ENCODE data around the gene NME4. TPM values are rescaled to one million over a fixed set of nuclear protein-coding genes. Genes with fewer than 3 reads are reported as not detected.

The NME4 gene
- total RNA-seq, 2 experiments from 2014 or later: 25.0 TPM

DNA sequence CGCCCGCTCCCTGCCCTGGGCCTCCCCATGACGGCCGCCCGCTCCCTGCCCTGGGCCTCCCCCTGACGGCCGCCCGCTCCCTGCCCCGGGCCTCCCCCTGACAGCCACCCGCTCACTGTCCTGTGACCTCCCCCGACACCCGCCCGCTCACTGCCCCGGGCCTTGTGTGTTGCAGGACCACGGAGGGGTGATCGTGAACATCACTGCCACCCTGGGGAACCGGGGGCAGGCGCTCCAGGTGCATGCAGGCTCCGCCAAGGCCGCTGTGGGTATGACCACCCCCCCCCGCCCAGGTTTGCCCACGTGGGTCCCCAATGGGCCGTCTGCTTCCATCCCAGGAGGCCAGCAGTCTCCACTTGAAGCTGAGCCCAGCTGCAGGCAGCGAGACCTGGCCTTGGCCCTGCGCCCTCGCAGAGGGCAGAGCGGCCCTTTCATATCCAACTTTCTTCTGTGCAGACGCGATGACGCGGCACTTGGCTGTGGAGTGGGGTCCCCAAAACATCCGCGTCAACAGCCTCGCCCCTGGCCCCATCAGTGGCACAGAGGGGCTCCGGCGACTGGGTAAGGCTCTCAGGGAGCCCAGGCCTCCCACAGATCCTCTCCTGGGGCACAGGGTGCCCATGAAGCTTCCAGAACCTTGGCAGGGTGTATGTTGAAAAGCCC, 13.6 kb downstream of the NME4 start:
- no peaks in the 10 kb centered on the region for H3K4me1 ChIP-seq (ENCODE audit: insufficient read depth, low read length, poor library complexity, severe bottlenecking)
- no peak overlapping the region for H2AFZ ChIP-seq (ENCODE audit: low read length)
- H3K9me2 ChIP-seq (ENCODE audit: insufficient read depth, low read length): no peaks in the 10 kb centered on the region
- no peak overlapping the region for H3K4me2 ChIP-seq (ENCODE audit: low read length)
- H3K4me3 ChIP-seq (ENCODE audit: low read depth, low read length, poor library complexity, severe bottlenecking): no peak overlapping the region
- no TSS peak for BruUV-seq (replicated peaks)
- no peak for DNase-seq (ENCODE audit: low spot score)
- ChIA-PET CTCF (ENCODE audit: unreplicated experiment) (no interaction called here), POLR2A (interaction anchor here (0.8 kb wide), 1 partner anchor 13 kb away, joined by 3 read pairs; no protein-coding TSS in a partner anchor)
- no peaks in the 10 kb centered on the region for H3K36me3 ChIP-seq (ENCODE audit: insufficient read depth, low read length)
- intact Hi-C loops (cut with micrococcal nuclease; ENCODE audit: unreplicated experiment): no loop called here
- no peak overlapping the region for H3K27ac ChIP-seq (ENCODE audit: low read depth, low read length, poor library complexity, severe bottlenecking)
- TF ChIP-seq, protein P1, sequence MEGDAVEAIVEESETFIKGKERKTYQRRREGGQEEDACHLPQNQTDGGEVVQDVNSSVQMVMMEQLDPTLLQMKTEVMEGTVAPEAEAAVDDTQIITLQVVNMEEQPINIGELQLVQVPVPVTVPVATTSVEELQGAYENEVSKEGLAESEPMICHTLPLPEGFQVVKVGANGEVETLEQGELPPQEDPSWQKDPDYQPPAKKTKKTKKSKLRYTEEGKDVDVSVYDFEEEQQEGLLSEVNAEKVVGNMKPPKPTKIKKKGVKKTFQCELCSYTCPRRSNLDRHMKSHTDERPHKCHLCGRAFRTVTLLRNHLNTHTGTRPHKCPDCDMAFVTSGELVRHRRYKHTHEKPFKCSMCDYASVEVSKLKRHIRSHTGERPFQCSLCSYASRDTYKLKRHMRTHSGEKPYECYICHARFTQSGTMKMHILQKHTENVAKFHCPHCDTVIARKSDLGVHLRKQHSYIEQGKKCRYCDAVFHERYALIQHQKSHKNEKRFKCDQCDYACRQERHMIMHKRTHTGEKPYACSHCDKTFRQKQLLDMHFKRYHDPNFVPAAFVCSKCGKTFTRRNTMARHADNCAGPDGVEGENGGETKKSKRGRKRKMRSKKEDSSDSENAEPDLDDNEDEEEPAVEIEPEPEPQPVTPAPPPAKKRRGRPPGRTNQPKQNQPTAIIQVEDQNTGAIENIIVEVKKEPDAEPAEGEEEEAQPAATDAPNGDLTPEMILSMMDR (conservative IDR thresholded peaks at IDR 0.05; ENCODE audit: low read length): no peak
- no peak for TF ChIP-seq EZH2phosphoT487 (IDR thresholded peaks at IDR 0.05; ENCODE audit: borderline replicate concordance, low read depth, low read length)
- no peaks in the 10 kb centered on the region for H4K20me1 ChIP-seq (ENCODE audit: insufficient read depth, low read length)
- H3K9me3 ChIP-seq (ENCODE audit: low read length): no peaks in the 10 kb centered on the region
- no peaks in the 10 kb centered on the region for H3K79me2 ChIP-seq (ENCODE audit: insufficient read depth, low read depth, low read length)

DNA sequence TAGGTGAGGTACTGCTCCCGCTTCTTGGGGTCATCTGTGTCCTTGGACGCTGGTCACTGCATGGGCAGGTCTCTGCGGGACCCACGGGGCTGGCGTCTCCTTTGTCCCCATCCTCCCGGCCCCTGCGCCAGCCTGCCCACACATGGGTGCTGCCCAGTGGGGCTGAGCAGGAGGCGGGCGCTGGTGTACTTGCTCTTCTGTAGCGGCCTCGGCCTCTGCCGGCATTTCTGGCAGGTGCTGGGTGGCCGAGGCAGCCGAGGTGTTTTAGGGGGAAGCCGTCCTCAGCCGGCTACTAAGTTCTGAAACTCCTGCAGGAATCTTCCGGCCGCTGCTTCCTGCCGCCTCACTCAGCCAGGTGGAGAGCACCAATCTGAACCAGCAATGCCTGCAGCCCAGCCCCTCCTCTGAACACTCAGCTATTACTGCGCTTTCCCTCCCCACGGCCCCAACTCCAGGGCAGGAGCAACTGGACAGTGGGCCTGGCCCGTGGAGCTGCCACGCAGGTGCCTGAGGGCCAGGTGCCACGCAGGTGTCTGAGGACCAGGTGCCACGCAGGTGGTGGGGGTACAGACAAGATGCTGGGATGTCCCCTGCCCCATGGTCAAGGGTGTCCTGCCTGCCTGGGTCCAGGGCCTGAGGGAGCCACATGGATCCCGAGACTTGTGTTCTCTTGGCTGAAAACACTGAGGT, 14.7 kb downstream of the NME4 start:
- Histone ChIP-seq H3K36me3 (ENCODE audit: insufficient read depth, low read length) (no peaks in the 10 kb centered on the region), H3K79me2 (ENCODE audit: insufficient read depth, low read depth, low read length) (no peaks in the 10 kb centered on the region), H3K9me2 (ENCODE audit: insufficient read depth, low read length) (no peaks in the 10 kb centered on the region), H3K4me2 (ENCODE audit: low read length) (no peak overlapping the region), H3K4me1 (ENCODE audit: insufficient read depth, low read length, poor library complexity, severe bottlenecking) (no peaks in the 10 kb centered on the region), H3K9me3 (ENCODE audit: low read length) (no peaks in the 10 kb centered on the region), H3K27ac (ENCODE audit: low read depth, low read length, poor library complexity, severe bottlenecking) (no peak overlapping the region), H4K20me1 (ENCODE audit: insufficient read depth, low read length) (no peaks in the 10 kb centered on the region), H2AFZ (ENCODE audit: low read length) (no peak overlapping the region), H3K4me3 (ENCODE audit: low read depth, low read length, poor library complexity, severe bottlenecking) (no peak overlapping the region)
- intact Hi-C loops (cut with micrococcal nuclease; ENCODE audit: unreplicated experiment): no loop called here
- ChIA-PET POLR2A (interaction anchor here (0.8 kb wide), 1 partner anchor 12 kb away, joined by 3 read pairs; no protein-coding TSS in a partner anchor), CTCF (ENCODE audit: unreplicated experiment) (no interaction called here)
- no peak for DNase-seq (ENCODE audit: low spot score)
- BruUV-seq (replicated peaks): no TSS peak
- no peak for TF ChIP-seq EZH2phosphoT487 (IDR thresholded peaks at IDR 0.05; ENCODE audit: borderline replicate concordance, low read depth, low read length)
- TF ChIP-seq, protein P1 (conservative IDR thresholded peaks at IDR 0.05; ENCODE audit: low read length): no peak

All from OCI-LY7 (cell line).